Non-pigmented ciliary epithelial cell (primary cell): ENCODE results near the gene OTX1.
"Not testable (repeated sequence)": the region's sequence is repeated elsewhere in the genome, so short reads cannot be mapped to it uniquely, and the experiment has no call there.

Experiments used
- DNase-seq: peaks from one replicate; pipeline ENCODE4 v3.0.0-alpha.2; 2010; ENCODE audit warnings: low read depth

Gene OTX1

GRCh38 chr2:63058921-63059792 is 8.5 kb downstream of the OTX1 start:
- no peak for DNase-seq

GRCh38 chr2:63059793-63060471 is 9.3 kb downstream of the OTX1 start:
- DNase-seq, result no peak

GRCh38 chr2:63060472-63060991 is 9.9 kb downstream of the OTX1 start:
- no peak for DNase-seq

GRCh38 chr2:63064197-63064596 is 13.6 kb downstream of the OTX1 start:
- DNase-seq, result no peak

- no peak for DNase-seq
Measured at GRCh38 chr2:63064661-63065060, 14.0 kb downstream of the OTX1 start.

GRCh38 chr2:63066265-63066664 is 15.6 kb downstream of the OTX1 start:
- no peak for DNase-seq

- no peak for DNase-seq
Measured at GRCh38 chr2:63066838-63067237, 16.2 kb downstream of the OTX1 start.

- no peak for DNase-seq
Measured at GRCh38 chr2:63071664-63072063, 21.0 kb downstream of the OTX1 start.

- no peak for DNase-seq
Measured at GRCh38 chr2:63073994-63074393, 23.4 kb downstream of the OTX1 start.

GRCh38 chr2:63074399-63074798 is 23.8 kb downstream of the OTX1 start:
- not testable (repeated sequence) for DNase-seq

- no peak for DNase-seq
Measured at GRCh38 chr2:63078852-63079606, 28.4 kb downstream of the OTX1 start.

- DNase-seq, result no peak
Measured at GRCh38 chr2:63081404-63081803, 30.8 kb downstream of the OTX1 start.

- no peak for DNase-seq
Measured at GRCh38 chr2:63086687-63087086, 36.1 kb downstream of the OTX1 start.

- DNase-seq, result no peak
Measured at GRCh38 chr2:63092401-63092800, 41.8 kb downstream of the OTX1 start.

GRCh38 chr2:63092857-63093256 is 42.2 kb downstream of the OTX1 start:
- no peak for DNase-seq

- no peak for DNase-seq
Measured at GRCh38 chr2:63093502-63093901, 42.9 kb downstream of the OTX1 start.

- no peak for DNase-seq
Measured at GRCh38 chr2:63096491-63096890, 45.9 kb downstream of the OTX1 start.

- DNase-seq, result no peak
Measured at GRCh38 chr2:63099032-63099431, 48.4 kb downstream of the OTX1 start.

GRCh38 chr2:63101954-63102353 is 51.3 kb downstream of the OTX1 start:
- no peak for DNase-seq

- DNase-seq, result no peak
Measured at GRCh38 chr2:63104482-63104881, 53.9 kb downstream of the OTX1 start.
